ENCODE measurements around the gene VPS16.

The VPS16 gene

DNA sequence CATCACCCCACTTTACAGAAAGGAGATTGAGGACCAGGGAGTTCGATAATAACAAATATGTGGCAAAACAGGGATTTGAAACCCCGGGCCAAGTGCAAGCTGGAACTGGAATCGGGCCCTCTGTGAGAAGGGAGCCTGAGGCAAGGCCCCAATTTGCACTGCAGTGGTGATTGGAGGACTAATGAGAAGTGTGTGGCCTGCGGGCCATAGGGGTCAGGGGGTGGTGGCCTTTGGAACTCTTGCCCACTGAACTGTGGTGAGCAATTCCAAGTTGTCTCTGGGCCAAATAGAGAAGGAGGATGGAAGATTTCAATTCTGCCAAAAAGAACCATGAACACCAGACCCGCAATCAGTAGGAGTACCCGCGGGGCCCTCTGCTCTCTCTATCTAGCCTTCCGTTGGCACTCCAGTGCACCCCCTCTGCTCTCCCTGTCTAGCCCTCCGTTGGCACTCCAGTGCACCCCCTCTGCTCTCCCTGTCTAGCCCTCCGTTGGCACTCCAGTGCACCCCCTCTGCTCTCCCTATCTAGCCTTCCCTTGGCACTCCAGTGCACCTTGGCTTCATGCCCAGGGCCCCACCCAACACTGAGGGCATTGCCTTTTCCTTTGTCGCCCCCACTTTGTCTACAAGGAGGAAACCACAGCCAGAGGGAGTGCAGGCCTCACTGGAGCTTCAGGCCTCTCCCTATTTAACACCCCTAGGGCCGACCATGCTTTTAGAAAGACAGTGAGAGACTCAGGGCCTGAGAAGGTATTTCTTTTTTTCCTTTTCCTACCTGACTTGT lies 26.7 kb downstream of the VPS16 start:
- Histone ChIP-seq H3K4me3 (ENCODE audit: low read length) (no peak overlapping the region), H2AFZ (ENCODE audit: low read depth, low read length) (no peak overlapping the region), H4K20me1 (ENCODE audit: insufficient read depth, low read length) (no peaks in the 10 kb centered on the region), H3K9ac (ENCODE audit: low read length) (no peak overlapping the region), H3K27ac (ENCODE audit: low read length) (no peak overlapping the region), H3K4me2 (ENCODE audit: low read length) (no peak overlapping the region), H3K4me1 (ENCODE audit: low read length) (peaks cover 8% of the 10 kb centered on the region), H3K36me3 (replicated peaks; ENCODE audit: low read depth, low read length) (peaks cover 3% of the 10 kb centered on the region), H3K27me3 (ENCODE audit: low read depth, low read length) (no peaks in the 10 kb centered on the region), H3K9me3 (ENCODE audit: insufficient read depth, low read length) (no peaks in the 10 kb centered on the region), H3K79me2 (ENCODE audit: low read length) (no peaks in the 10 kb centered on the region)
- no peak for TF ChIP-seq EZH2phosphoT487 (IDR thresholded peaks at IDR 0.05; ENCODE audit: low read depth)
- TF ChIP-seq, protein P1, sequence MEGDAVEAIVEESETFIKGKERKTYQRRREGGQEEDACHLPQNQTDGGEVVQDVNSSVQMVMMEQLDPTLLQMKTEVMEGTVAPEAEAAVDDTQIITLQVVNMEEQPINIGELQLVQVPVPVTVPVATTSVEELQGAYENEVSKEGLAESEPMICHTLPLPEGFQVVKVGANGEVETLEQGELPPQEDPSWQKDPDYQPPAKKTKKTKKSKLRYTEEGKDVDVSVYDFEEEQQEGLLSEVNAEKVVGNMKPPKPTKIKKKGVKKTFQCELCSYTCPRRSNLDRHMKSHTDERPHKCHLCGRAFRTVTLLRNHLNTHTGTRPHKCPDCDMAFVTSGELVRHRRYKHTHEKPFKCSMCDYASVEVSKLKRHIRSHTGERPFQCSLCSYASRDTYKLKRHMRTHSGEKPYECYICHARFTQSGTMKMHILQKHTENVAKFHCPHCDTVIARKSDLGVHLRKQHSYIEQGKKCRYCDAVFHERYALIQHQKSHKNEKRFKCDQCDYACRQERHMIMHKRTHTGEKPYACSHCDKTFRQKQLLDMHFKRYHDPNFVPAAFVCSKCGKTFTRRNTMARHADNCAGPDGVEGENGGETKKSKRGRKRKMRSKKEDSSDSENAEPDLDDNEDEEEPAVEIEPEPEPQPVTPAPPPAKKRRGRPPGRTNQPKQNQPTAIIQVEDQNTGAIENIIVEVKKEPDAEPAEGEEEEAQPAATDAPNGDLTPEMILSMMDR (IDR thresholded peaks at IDR 0.05; ENCODE audit: low read depth, low read length): no peak

DNA sequence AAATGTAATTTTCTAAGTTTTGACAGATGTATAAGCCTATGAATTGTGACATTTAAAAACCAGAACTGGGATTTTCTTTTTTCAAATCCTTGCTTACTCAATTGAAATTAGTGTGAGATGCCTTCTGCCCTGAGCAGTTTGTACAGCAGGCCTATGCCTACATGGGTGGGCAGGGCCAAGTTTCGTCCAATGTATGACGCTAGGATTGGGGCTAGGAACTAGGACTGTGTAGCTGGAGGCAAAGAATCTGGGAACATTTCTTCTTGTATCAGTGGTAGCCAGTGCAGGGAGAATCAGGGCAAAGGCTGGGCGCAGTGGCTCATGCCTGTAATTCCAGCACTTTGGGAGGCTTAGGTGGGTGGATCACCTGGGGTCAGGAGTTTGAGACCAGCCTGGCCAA lies 28.8 kb downstream of the VPS16 start:
- no peak overlapping the region for H3K9ac ChIP-seq (ENCODE audit: low read length)
- H3K4me2 ChIP-seq (ENCODE audit: low read length): no peak overlapping the region
- H3K79me2 ChIP-seq (ENCODE audit: low read length): peaks cover 9% of the 10 kb centered on the region
- H3K9me3 ChIP-seq (ENCODE audit: insufficient read depth, low read length): no peaks in the 10 kb centered on the region
- peaks cover 3% of the 10 kb centered on the region for H3K36me3 ChIP-seq (replicated peaks; ENCODE audit: low read depth, low read length)
- peaks cover 10% of the 10 kb centered on the region for H3K4me1 ChIP-seq (ENCODE audit: low read length)
- TF ChIP-seq EZH2phosphoT487 (IDR thresholded peaks at IDR 0.05; ENCODE audit: low read depth): no peak
- TF ChIP-seq, protein P1 (IDR thresholded peaks at IDR 0.05; ENCODE audit: low read depth, low read length): no peak
- no peak overlapping the region for H3K27ac ChIP-seq (ENCODE audit: low read length)
- H3K27me3 ChIP-seq (ENCODE audit: low read depth, low read length): no peaks in the 10 kb centered on the region
- H4K20me1 ChIP-seq (ENCODE audit: insufficient read depth, low read length): no peaks in the 10 kb centered on the region
- H3K4me3 ChIP-seq (ENCODE audit: low read length): no peak overlapping the region
- no peak overlapping the region for H2AFZ ChIP-seq (ENCODE audit: low read depth, low read length)

DNA sequence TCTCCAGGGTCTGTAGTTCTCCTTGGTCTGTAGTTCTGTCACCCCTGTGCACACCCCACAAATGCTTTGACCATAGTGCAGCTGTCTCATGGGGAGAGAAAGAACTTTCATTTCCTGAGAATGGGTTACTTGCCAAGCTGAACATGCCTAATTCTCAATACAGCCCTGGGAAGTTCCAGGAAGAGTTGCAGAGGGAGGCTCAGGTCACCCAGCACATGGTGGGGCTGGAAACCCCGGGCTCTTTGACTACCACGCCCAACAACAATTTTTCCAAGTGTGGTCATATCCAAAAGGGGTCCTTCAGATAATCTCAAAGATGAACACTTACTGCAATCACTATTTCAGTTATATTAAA lies 30.5 kb downstream of the VPS16 start:
- Histone ChIP-seq H3K27ac (ENCODE audit: low read length) (no peak overlapping the region), H3K4me1 (ENCODE audit: low read length) (peaks cover 15% of the 10 kb centered on the region)
- no peak for TF ChIP-seq EZH2phosphoT487 (IDR thresholded peaks at IDR 0.05; ENCODE audit: low read depth)
- TF ChIP-seq, protein P1 (IDR thresholded peaks at IDR 0.05; ENCODE audit: low read depth, low read length): no peak

DNA sequence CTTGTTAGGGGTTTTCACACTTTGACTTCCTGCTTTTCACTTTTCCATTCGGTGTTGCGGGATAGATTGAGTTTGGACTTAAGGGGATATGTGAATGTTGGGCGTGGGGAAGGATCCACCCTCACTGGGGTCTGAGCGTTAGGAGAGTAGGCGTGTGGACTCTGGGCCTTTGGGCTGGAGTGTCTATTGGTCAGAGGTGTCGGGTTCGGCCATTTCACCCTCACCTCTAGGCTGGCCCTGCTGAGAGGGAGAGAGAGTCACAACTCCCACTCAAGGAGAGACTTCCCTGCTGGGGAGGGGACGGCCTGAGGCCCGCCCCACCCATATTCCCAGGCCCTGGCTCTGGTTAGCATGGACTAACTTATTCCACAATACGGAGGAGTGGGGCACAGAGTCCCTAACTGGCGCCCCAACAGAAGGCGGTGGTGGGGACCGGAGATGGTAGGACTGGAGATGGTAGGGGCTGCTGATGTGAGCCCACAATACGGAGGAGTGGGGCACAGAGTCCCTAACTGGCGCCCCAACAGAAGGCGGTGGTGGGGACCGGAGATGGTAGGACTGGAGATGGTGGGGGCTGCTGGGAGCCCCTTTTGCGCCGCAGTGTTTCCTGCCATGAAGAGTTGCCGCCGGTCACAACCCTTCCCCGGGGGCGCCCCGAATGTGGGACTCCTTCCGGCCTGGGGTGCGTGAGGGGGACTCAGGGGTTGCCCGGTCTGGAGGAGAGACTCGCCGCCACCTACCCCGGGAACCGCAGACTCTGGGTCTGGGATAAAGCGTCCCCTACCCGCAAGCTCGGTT lies 31.3 kb downstream of the VPS16 start:
- Histone ChIP-seq H3K4me1 (ENCODE audit: low read length) (peaks cover 15% of the 10 kb centered on the region), H3K4me2 (ENCODE audit: low read length) (peak overlapping the region; percentile 95), H2AFZ (ENCODE audit: low read depth, low read length) (peak overlapping the region; percentile 76), H3K79me2 (ENCODE audit: low read length) (peaks cover 34% of the 10 kb centered on the region), H3K9ac (ENCODE audit: low read length) (peak overlapping the region; percentile 74), H3K36me3 (replicated peaks; ENCODE audit: low read depth, low read length) (no peaks in the 10 kb centered on the region), H3K27ac (ENCODE audit: low read length) (no peak overlapping the region), H4K20me1 (ENCODE audit: insufficient read depth, low read length) (0 out of 2 replicates have a peak, but pooled peaks cover under 1% of the 10 kb centered on the region), H3K4me3 (ENCODE audit: low read length) (peak overlapping the region; percentile 85), H3K27me3 (ENCODE audit: low read depth, low read length) (no peaks in the 10 kb centered on the region), H3K9me3 (ENCODE audit: insufficient read depth, low read length) (no peaks in the 10 kb centered on the region)
- TF ChIP-seq, protein P1 (IDR thresholded peaks at IDR 0.05; ENCODE audit: low read depth, low read length): no peak
- TF ChIP-seq EZH2phosphoT487 (IDR thresholded peaks at IDR 0.05; ENCODE audit: low read depth): no peak

More for the DNA sequence above, 30.5 kb downstream of the VPS16 start:
- Histone ChIP-seq H3K9ac (ENCODE audit: low read length) (no peak overlapping the region), H3K79me2 (ENCODE audit: low read length) (peaks cover 26% of the 10 kb centered on the region), H3K4me2 (ENCODE audit: low read length) (no peak overlapping the region), H3K4me3 (ENCODE audit: low read length) (no peak overlapping the region), H3K27me3 (ENCODE audit: low read depth, low read length) (no peaks in the 10 kb centered on the region), H2AFZ (ENCODE audit: low read depth, low read length) (no peak overlapping the region), H3K9me3 (ENCODE audit: insufficient read depth, low read length) (no peaks in the 10 kb centered on the region), H3K36me3 (replicated peaks; ENCODE audit: low read depth, low read length) (no peaks in the 10 kb centered on the region), H4K20me1 (ENCODE audit: insufficient read depth, low read length) (no peaks in the 10 kb centered on the region)

All from OCI-LY3 (cell line).